PC-9 (cell line): ENCODE data around the gene MME. TPM values are rescaled to one million over a fixed set of nuclear protein-coding genes. Genes with fewer than 3 reads are reported as not detected.

Source experiments
- BruUV-seq: library from RNA; stranded (reverse); fragments of 400-500 nt; replicated peaks from 2 replicates; lab custom pipeline; 2021; lab: Mats Ljungman, UMichigan
- CTCF ChIA-PET: fragments of 300-600 bp; sonication (Branson Sonifier 250); formaldehyde crosslinking; loops from one replicate; lab custom pipeline; 2022; ENCODE audit warnings: antibody characterized with exemption; lab: Charles Lee
- POLR2A ChIA-PET: fragments of 300-600 bp; sonication (Branson Sonifier 250); formaldehyde crosslinking; loops from one replicate; lab custom pipeline; 2022; ENCODE audit warnings: antibody characterized with exemption; ENCODE audit not compliant: unreplicated experiment; lab: Charles Lee
- DNase-seq, 2 experiments: peaks; one replicate each; pipeline versions ENCODE4 v3.0.0 to v3.0.0-alpha.2; 2015 to 2022; ENCODE audit warnings: mixed read lengths in 1 of 2
- H2AFZ ChIP-seq: fragments of 200-600 bp; sonication (generic); 2 replicates; pipeline ENCODE4 v1.8.1; 2017; ENCODE audit warnings: antibody characterized with exemption
- H3F3A ChIP-seq: fragments of 200-600 bp; sonication (generic); 2 replicates; pipeline ENCODE4 v1.8.1; 2017; ENCODE audit warnings: antibody characterized with exemption, mild to moderate bottlenecking, low read depth; ENCODE audit not compliant: insufficient read depth
- H3K27ac ChIP-seq: fragments of 200-600 bp; sonication (generic); 2 replicates; pipeline ENCODE4 v1.6.1; 2016; ENCODE audit warnings: mixed run types
- H3K27me3 ChIP-seq: fragments of 200-600 bp; sonication (generic); 2 replicates; pipeline ENCODE4 v1.6.1; 2016; ENCODE audit warnings: low read depth, mixed run types; ENCODE audit not compliant: insufficient read depth
- H3K36me3 ChIP-seq: fragments of 200-600 bp; sonication (generic); 2 replicates; pipeline ENCODE4 v1.6.1; 2016; ENCODE audit warnings: low read depth, mixed run types
- H3K4me1 ChIP-seq: fragments of 200-600 bp; sonication (generic); replicated peaks from 2 replicates; pipeline ENCODE4 v1.6.1; 2016; ENCODE audit warnings: mixed run types; ENCODE audit not compliant: insufficient read depth
- H3K4me2 ChIP-seq: fragments of 200-600 bp; sonication (generic); 2 replicates; pipeline ENCODE4 v1.6.1; 2017; ENCODE audit warnings: mixed run types
- H3K4me3 ChIP-seq: fragments of 200-600 bp; sonication (generic); 2 replicates; pipeline ENCODE4 v1.6.1; 2016; ENCODE audit warnings: mixed run types
- H3K79me2 ChIP-seq: fragments of 200-600 bp; sonication (generic); 2 replicates; pipeline ENCODE4 v1.6.1; 2017; ENCODE audit warnings: low read depth, mixed run types
- H3K9me2 ChIP-seq: fragments of 200-600 bp; sonication (generic); 2 replicates; pipeline ENCODE4 v1.8.1; 2017; ENCODE audit warnings: mild to moderate bottlenecking; ENCODE audit not compliant: insufficient read depth
- H3K9me3 ChIP-seq: fragments of 200-600 bp; sonication (generic); 2 replicates; pipeline ENCODE4 v1.8.1; 2016; ENCODE audit warnings: low read depth; ENCODE audit not compliant: insufficient read depth
- H4K20me1 ChIP-seq: fragments of 200-600 bp; sonication (generic); 2 replicates; pipeline ENCODE4 v1.8.1; 2017; ENCODE audit not compliant: insufficient read depth
- EZH2 ChIP-seq: fragments of 200-600 bp; sonication (generic); IDR thresholded peaks from 2 replicates; pipeline ENCODE4 v1.8.0; 2017; ENCODE audit warnings: antibody characterized with exemption, low read depth
- intact Hi-C: fragments of 100-400 bp; cut with micrococcal nuclease; formaldehyde crosslinking; loops from one replicate; pipeline ENCODE4 v1.10.0; 2022; ENCODE audit not compliant: unreplicated experiment
- total RNA-seq: library from RNA; stranded (reverse); gene quantifications from 2 replicates; pipeline ENCODE4 v1.2.3, GENCODE V29; 2021
- TF ChIP-seq, protein P1 (sequence below): fragments of 200-600 bp; sonication (generic); conservative IDR thresholded peaks from 2 replicates; pipeline ENCODE4 v1.6.1; 2017; ENCODE audit warnings: mixed run types, antibody characterized with exemption, mild to moderate bottlenecking, moderate library complexity

The MME gene
- total RNA-seq, 1 experiment from 2014 or later, result 2.1 TPM

DNA sequence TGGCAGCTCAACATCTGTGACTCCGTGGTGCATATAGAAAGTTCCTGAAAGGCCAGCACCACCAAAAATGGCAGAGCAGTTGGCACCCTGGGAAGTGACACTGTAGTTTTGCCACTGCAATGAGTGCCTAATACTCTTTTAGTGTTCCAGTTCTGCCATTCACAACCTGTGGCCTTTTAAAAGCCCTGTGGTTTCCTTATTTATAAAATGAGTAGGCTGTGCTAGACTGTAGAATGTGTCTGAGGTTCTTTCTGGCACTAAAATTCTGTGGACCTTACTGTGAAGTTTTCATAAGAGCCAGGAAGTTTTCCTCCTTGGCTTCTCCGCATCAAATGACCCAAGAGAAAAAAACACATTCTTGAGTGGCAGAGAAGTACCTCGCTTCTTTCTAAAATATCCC, 74.1 kb downstream of the MME start:
- Histone ChIP-seq H3K4me3 (no peak overlapping the region), H3K79me2 (no peaks in the 10 kb centered on the region), H3K4me1 (no peaks in the 10 kb centered on the region), H3K27ac (no peak overlapping the region), H3K27me3 (no peaks in the 10 kb centered on the region), H3F3A (no peaks in the 10 kb centered on the region), H2AFZ (no peak overlapping the region; the same call in 1 of the 2 replicates), H3K4me2 (no peak overlapping the region), H3K9me3 (no peaks in the 10 kb centered on the region), H4K20me1 (no peaks in the 10 kb centered on the region), H3K9me2 (0 out of 2 replicates have a peak, but pooled peaks cover 4% of the 10 kb centered on the region), H3K36me3 (no peaks in the 10 kb centered on the region)
- intact Hi-C loops, result no loop called here
- TF ChIP-seq, protein P1, sequence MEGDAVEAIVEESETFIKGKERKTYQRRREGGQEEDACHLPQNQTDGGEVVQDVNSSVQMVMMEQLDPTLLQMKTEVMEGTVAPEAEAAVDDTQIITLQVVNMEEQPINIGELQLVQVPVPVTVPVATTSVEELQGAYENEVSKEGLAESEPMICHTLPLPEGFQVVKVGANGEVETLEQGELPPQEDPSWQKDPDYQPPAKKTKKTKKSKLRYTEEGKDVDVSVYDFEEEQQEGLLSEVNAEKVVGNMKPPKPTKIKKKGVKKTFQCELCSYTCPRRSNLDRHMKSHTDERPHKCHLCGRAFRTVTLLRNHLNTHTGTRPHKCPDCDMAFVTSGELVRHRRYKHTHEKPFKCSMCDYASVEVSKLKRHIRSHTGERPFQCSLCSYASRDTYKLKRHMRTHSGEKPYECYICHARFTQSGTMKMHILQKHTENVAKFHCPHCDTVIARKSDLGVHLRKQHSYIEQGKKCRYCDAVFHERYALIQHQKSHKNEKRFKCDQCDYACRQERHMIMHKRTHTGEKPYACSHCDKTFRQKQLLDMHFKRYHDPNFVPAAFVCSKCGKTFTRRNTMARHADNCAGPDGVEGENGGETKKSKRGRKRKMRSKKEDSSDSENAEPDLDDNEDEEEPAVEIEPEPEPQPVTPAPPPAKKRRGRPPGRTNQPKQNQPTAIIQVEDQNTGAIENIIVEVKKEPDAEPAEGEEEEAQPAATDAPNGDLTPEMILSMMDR, result no peak
- TF ChIP-seq EZH2, result no peak
- no peak for DNase-seq
- no TSS peak for BruUV-seq
- POLR2A ChIA-PET, result no interaction called here
- CTCF ChIA-PET, result no interaction called here

DNA sequence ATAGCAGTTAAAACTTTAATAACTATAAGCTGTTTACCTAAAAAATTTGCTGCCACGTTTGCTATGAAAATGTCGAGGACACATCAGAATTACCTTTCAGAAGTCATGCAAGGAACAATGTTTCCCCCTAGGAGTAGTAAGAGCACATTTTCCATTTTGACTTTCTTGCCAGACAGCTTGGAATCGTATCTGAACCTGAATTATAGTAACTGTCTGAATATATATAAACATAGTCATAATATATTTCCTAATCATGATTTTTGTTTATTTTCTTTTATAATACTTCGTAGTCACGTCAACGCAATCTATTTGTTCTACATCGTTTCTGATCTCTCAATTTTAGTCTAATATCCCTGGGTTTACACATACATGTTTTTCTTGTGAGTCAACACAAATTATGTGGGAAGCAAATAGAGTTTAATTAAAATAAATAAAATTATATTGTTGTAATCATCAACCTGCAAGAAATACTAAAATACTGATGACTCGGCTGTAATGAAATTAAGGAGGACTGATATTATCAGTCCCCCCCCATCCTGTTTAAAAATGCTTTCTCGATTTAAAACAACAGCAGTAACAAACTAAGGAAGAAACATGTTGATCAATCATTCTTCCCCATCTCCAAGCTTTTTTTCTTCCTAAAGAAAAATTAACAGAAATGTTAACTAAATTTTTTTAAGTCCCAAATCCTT, 78.4 kb downstream of the MME start:
- Histone ChIP-seq H3K4me1 (no peaks in the 10 kb centered on the region), H3F3A (no peaks in the 10 kb centered on the region), H3K9me3 (no peaks in the 10 kb centered on the region), H4K20me1 (no peaks in the 10 kb centered on the region), H2AFZ (no peak overlapping the region), H3K27ac (no peak overlapping the region), H3K4me3 (no peak overlapping the region), H3K27me3 (no peaks in the 10 kb centered on the region), H3K36me3 (no peaks in the 10 kb centered on the region), H3K9me2 (no peaks in the 10 kb centered on the region), H3K79me2 (no peaks in the 10 kb centered on the region), H3K4me2 (no peak overlapping the region)
- intact Hi-C loops, result no loop called here
- TF ChIP-seq, protein P1, result no peak
- no peak for TF ChIP-seq EZH2
- ChIA-PET CTCF (no interaction called here), POLR2A (no interaction called here)
- no peak for DNase-seq
- BruUV-seq, result no TSS peak

DNA sequence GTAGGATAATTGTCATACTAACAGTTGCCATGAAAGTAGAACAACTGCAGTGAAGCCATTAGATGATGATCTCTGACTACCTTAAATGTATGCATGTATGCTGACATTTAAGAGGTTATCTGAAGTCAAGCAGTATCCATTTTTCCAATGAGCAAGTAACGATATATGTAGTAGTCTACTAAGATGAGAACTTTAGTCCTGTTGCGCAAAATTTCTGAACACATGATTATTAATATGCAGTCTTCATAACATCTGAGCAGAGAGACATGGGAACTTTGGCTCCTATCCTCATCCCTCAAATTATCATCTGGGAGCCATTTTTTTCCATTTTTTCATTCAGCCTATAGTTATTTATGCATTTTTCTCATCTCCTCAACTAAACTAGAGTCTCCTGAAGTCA, 79.2 kb downstream of the MME start:
- Histone ChIP-seq H3F3A (no peaks in the 10 kb centered on the region), H3K36me3 (no peaks in the 10 kb centered on the region), H3K9me3 (no peaks in the 10 kb centered on the region), H2AFZ (peak overlapping the region; percentile 19; the same call in 1 of the 2 replicates), H3K27me3 (no peaks in the 10 kb centered on the region), H4K20me1 (no peaks in the 10 kb centered on the region), H3K4me3 (no peak overlapping the region), H3K27ac (no peak overlapping the region), H3K4me2 (no peak overlapping the region), H3K79me2 (no peaks in the 10 kb centered on the region), H3K4me1 (no peaks in the 10 kb centered on the region), H3K9me2 (0 out of 2 replicates have a peak, but pooled peaks cover 6% of the 10 kb centered on the region)
- POLR2A ChIA-PET, result no interaction called here
- CTCF ChIA-PET, result no interaction called here
- no TSS peak for BruUV-seq
- no peak for DNase-seq
- TF ChIP-seq, protein P1, result no peak
- TF ChIP-seq EZH2, result no peak
- intact Hi-C loops, result no loop called here
